Caco-2 (cell line): ENCODE results near the gene STOML2. TPM values are rescaled to one million over a fixed set of nuclear protein-coding genes. Genes with fewer than 3 reads are reported as not detected.

ENCODE experiments used
- BruUV-seq: library from RNA; stranded (reverse); fragments of 400-500 nt; replicated peaks from 2 replicates; lab custom pipeline; 2021; lab: Mats Ljungman, UMichigan
- CTCF ChIA-PET: fragments of 300-600 bp; sonication (Branson Sonifier 250); formaldehyde crosslinking; loops from one replicate; lab custom pipeline; 2022; ENCODE audit warnings: antibody characterized with exemption; lab: Charles Lee
- POLR2A ChIA-PET: fragments of 300-600 bp; sonication (Branson Sonifier 250); formaldehyde crosslinking; loops from one replicate; lab custom pipeline; 2022; ENCODE audit warnings: antibody characterized with exemption; lab: Charles Lee
- DNase-seq, 2 experiments: peaks; one replicate each; pipeline versions ENCODE4 v3.0.0 to v3.0.0-alpha.2; 2020 to 2022
- H3K27me3 ChIP-seq: replicated peaks from 2 replicates; pipeline ENCODE4 v1.6.0; 2011; ENCODE audit warnings: low read length; ENCODE audit not compliant: control insufficient read depth, insufficient read depth
- H3K36me3 ChIP-seq: 2 replicates; pipeline ENCODE4 v1.5.1; 2011; ENCODE audit warnings: low read length; ENCODE audit not compliant: control insufficient read depth, insufficient read depth
- H3K4me1 ChIP-seq: fragments of 250-450 bp; sonication (Bioruptor Pico); 2 replicates; pipeline ENCODE4 v1.5.1; 2020; ENCODE audit warnings: mild to moderate bottlenecking
- H3K4me3 ChIP-seq: 2 replicates; pipeline ENCODE4 v1.5.1; 2011; ENCODE audit warnings: low read depth, mild to moderate bottlenecking, control low read depth, low read length
- H3K9me3 ChIP-seq: fragments of 250-450 bp; sonication (Bioruptor Pico); 2 replicates; pipeline ENCODE4 v1.5.1; 2020; ENCODE audit warnings: mild to moderate bottlenecking, moderate library complexity
- H3K27ac Mint-ChIP-seq: one replicate; pipeline ENCODE4 v1.8.0; 2022; ENCODE audit warnings: mixed read lengths; ENCODE audit not compliant: unreplicated experiment
- H3K27me3 Mint-ChIP-seq: one replicate; pipeline ENCODE4 v1.8.0; 2022; ENCODE audit warnings: mixed read lengths; ENCODE audit not compliant: insufficient read depth, unreplicated experiment
- H3K36me3 Mint-ChIP-seq: one replicate; pipeline ENCODE4 v1.8.0; 2022; ENCODE audit warnings: mild to moderate bottlenecking, mixed read lengths; ENCODE audit not compliant: insufficient read depth, unreplicated experiment
- H3K4me1 Mint-ChIP-seq: one replicate; pipeline ENCODE4 v1.8.0; 2022; ENCODE audit warnings: low read depth, mixed read lengths; ENCODE audit not compliant: unreplicated experiment
- H3K4me3 Mint-ChIP-seq: one replicate; pipeline ENCODE4 v1.8.0; 2022; ENCODE audit warnings: mild to moderate bottlenecking, moderate library complexity, mixed read lengths; ENCODE audit not compliant: unreplicated experiment
- H3K9me3 Mint-ChIP-seq: one replicate; pipeline ENCODE4 v1.8.0; 2022; ENCODE audit warnings: mixed read lengths; ENCODE audit not compliant: unreplicated experiment
- intact Hi-C: fragments of 100-400 bp; cut with micrococcal nuclease; formaldehyde crosslinking; loops from one replicate; pipeline ENCODE4 v1.10.0; 2022; ENCODE audit not compliant: unreplicated experiment
- total RNA-seq: library from RNA; stranded (reverse); gene quantifications from 2 replicates; pipeline ENCODE4 v1.2.3, GENCODE V29; 2022
- TF ChIP-seq, protein P1 (sequence below), 2 experiments: fragments of 200-600 bp in 1 of 2; IDR thresholded peaks; 1 replicate in 1 of 2; 2 replicates in 1 of 2; pipeline versions ENCODE4 v1.5.1 to v1.8.0; 2011 to 2022; ENCODE audit warnings: antibody characterized with exemption in 1 of 2, control low read depth in 1 of 2, inconsistent platforms in 1 of 2, low read depth in 1 of 2, low read length in 1 of 2, mild to moderate bottlenecking in 1 of 2, moderate library complexity in 1 of 2; ENCODE audit not compliant: insufficient read depth in 1 of 2, severe bottlenecking in 1 of 2, unreplicated experiment in 1 of 2

STOML2 gene
- total RNA-seq, 1 experiment from 2014 or later, result 235 TPM

DNA sequence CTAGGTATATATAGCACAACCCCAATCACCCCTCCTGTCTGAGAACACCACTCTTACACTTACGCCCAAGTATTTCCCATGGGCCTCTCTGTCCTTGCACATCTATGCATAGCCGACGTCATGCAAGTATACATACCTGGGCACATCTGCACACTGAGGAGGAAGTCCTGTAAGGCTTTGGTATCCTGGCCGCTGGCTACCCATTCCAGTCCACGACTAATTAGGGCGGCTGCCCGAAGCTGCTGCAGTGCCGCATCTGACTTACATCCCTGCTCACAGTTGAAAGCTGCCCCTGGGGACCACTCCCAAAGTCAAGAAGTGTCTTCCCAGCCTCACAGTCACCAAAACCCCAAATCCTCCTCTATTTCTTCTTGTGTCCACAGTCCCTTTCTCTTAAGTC is 28.1 kb downstream of the STOML2 start:
- intact Hi-C loops, result no loop called here
- no TSS peak for BruUV-seq
- POLR2A ChIA-PET, result no interaction called here
- Mint-ChIP-seq H3K36me3 (peaks cover 57% of the 10 kb centered on the region), H3K4me3 (no peak overlapping the region), H3K27ac (no peak overlapping the region), H3K9me3 (no peaks in the 10 kb centered on the region), H3K4me1 (peaks cover 22% of the 10 kb centered on the region), H3K27me3 (no peaks in the 10 kb centered on the region)
- Histone ChIP-seq H3K27me3 (no peaks in the 10 kb centered on the region), H3K9me3 (no peaks in the 10 kb centered on the region), H3K4me3 (no peak overlapping the region), H3K4me1 (peaks cover 22% of the 10 kb centered on the region), H3K36me3 (peaks cover 2% of the 10 kb centered on the region; the same call in 1 of the 2 replicates)
- no peak for DNase-seq
- TF ChIP-seq, protein P1, sequence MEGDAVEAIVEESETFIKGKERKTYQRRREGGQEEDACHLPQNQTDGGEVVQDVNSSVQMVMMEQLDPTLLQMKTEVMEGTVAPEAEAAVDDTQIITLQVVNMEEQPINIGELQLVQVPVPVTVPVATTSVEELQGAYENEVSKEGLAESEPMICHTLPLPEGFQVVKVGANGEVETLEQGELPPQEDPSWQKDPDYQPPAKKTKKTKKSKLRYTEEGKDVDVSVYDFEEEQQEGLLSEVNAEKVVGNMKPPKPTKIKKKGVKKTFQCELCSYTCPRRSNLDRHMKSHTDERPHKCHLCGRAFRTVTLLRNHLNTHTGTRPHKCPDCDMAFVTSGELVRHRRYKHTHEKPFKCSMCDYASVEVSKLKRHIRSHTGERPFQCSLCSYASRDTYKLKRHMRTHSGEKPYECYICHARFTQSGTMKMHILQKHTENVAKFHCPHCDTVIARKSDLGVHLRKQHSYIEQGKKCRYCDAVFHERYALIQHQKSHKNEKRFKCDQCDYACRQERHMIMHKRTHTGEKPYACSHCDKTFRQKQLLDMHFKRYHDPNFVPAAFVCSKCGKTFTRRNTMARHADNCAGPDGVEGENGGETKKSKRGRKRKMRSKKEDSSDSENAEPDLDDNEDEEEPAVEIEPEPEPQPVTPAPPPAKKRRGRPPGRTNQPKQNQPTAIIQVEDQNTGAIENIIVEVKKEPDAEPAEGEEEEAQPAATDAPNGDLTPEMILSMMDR (IDR thresholded peaks at IDR 0.05; ENCODE audit: insufficient read depth in 1 of 2, low read depth in 1 of 2, low read length in 1 of 2, severe bottlenecking in 1 of 2, unreplicated experiment in 1 of 2), result no peak
- CTCF ChIA-PET, result no interaction called here

DNA sequence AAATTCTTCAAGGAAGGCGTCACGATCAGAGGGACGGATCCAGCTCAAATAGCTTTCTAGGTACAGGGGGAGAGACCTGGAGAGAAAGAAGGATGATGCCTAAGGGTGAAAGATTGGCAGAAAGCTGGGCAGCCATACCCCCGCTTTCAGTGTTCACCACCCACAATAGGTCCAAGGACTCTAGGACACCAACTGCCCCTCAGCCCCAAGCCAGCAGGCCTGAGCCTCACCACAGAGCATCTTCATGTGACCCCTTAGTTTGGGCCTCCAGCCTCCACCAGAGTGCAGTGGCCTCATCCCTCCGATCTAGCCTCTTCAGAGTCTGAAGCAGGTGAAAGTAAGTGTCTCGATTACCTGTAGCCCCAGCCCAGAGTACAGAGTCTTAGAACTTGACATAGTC is 28.8 kb downstream of the STOML2 start:
- Mint-ChIP-seq H3K4me3 (no peak overlapping the region), H3K36me3 (peaks cover 59% of the 10 kb centered on the region), H3K27me3 (no peaks in the 10 kb centered on the region), H3K4me1 (peaks cover 23% of the 10 kb centered on the region), H3K27ac (no peak overlapping the region), H3K9me3 (no peaks in the 10 kb centered on the region)
- intact Hi-C loops, result no loop called here
- TF ChIP-seq, protein P1 (IDR thresholded peaks at IDR 0.05; ENCODE audit: insufficient read depth in 1 of 2, low read depth in 1 of 2, low read length in 1 of 2, severe bottlenecking in 1 of 2, unreplicated experiment in 1 of 2), result no peak
- BruUV-seq, result no TSS peak
- CTCF ChIA-PET, result no interaction called here
- POLR2A ChIA-PET, result interaction anchor here (0.6 kb wide), 2 partner anchors 40 to 1026 kb away, joined by 3 read pairs; no protein-coding TSS in a partner anchor
- Histone ChIP-seq H3K4me3 (no peak overlapping the region), H3K36me3 (peaks cover 2% of the 10 kb centered on the region; the same call in 1 of the 2 replicates), H3K27me3 (no peaks in the 10 kb centered on the region), H3K4me1 (peaks cover 22% of the 10 kb centered on the region), H3K9me3 (no peaks in the 10 kb centered on the region)
- no peak for DNase-seq

DNA sequence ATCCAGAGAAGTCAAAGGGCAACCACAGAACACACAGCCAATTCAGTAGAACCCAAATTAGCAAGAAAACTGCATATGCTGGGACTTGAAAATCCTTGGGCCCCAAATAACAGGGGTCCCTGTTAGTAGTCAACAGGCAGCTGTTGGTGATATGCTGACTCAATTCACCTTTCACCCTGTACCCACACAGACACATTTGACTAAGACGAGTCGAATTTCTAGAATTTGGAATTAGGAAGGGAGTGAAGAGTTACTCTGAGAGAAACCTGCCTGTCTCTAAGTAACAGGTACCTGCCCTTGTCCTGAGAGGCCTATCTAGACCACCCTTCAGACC is 29.7 kb downstream of the STOML2 start:
- peaks cover 21% of the 10 kb centered on the region for H3K4me1 Mint-ChIP-seq
- ChIA-PET POLR2A (interaction anchor here (0.6 kb wide), 1 partner anchor 1025 kb away, joined by 3 read pairs; no protein-coding TSS in a partner anchor), CTCF (no interaction called here)
- no peaks in the 10 kb centered on the region for H3K9me3 Mint-ChIP-seq
- no peak overlapping the region for H3K4me3 ChIP-seq
- no peaks in the 10 kb centered on the region for H3K9me3 ChIP-seq
- no peak for DNase-seq
- H3K27me3 Mint-ChIP-seq, result no peaks in the 10 kb centered on the region
- intact Hi-C loops, result no loop called here
- H3K36me3 Mint-ChIP-seq, result peaks cover 62% of the 10 kb centered on the region
- TF ChIP-seq, protein P1 (IDR thresholded peaks at IDR 0.05; ENCODE audit: insufficient read depth in 1 of 2, low read depth in 1 of 2, low read length in 1 of 2, severe bottlenecking in 1 of 2, unreplicated experiment in 1 of 2), result no peak
- H3K36me3 ChIP-seq, result peaks cover 2% of the 10 kb centered on the region; the same call in 1 of the 2 replicates
- peaks cover 17% of the 10 kb centered on the region for H3K4me1 ChIP-seq
- peak overlapping the region; percentile 93 for H3K4me3 Mint-ChIP-seq
- H3K27me3 ChIP-seq, result no peaks in the 10 kb centered on the region
- peak overlapping the region; percentile 97 for H3K27ac Mint-ChIP-seq
- no TSS peak for BruUV-seq
